AG10803 (cell line): ENCODE results near the gene CD96.
A peak's percentile ranks its signal among the peaks of the same experiment; 100 is the strongest.

Experiments
- DNase-seq: peaks from one replicate; pipeline ENCODE4 v3.0.0; 2010; ENCODE audit warnings: low read depth
- H3K4me3 ChIP-seq: 2 replicates; pipeline ENCODE4 v1.5.1; 2011; ENCODE audit warnings: mild to moderate bottlenecking, low read length, control low read depth
- TF ChIP-seq, protein P1 (sequence below): conservative IDR thresholded peaks from 2 replicates; pipeline ENCODE4 v1.5.1; 2011; ENCODE audit warnings: mild to moderate bottlenecking, low read length, control low read depth, inconsistent platforms

CD96 gene

GRCh38 chr3:111635403-111635802 is 93.4 kb downstream of the CD96 start:
- no peak overlapping the region for H3K4me3 ChIP-seq
- no peak for DNase-seq
- TF ChIP-seq, protein P1, sequence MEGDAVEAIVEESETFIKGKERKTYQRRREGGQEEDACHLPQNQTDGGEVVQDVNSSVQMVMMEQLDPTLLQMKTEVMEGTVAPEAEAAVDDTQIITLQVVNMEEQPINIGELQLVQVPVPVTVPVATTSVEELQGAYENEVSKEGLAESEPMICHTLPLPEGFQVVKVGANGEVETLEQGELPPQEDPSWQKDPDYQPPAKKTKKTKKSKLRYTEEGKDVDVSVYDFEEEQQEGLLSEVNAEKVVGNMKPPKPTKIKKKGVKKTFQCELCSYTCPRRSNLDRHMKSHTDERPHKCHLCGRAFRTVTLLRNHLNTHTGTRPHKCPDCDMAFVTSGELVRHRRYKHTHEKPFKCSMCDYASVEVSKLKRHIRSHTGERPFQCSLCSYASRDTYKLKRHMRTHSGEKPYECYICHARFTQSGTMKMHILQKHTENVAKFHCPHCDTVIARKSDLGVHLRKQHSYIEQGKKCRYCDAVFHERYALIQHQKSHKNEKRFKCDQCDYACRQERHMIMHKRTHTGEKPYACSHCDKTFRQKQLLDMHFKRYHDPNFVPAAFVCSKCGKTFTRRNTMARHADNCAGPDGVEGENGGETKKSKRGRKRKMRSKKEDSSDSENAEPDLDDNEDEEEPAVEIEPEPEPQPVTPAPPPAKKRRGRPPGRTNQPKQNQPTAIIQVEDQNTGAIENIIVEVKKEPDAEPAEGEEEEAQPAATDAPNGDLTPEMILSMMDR, result no peak

- TF ChIP-seq, protein P1, result no peak
- DNase-seq, result peak; percentile 21
- H3K4me3 ChIP-seq, result no peak overlapping the region
Observed at GRCh38 chr3:111636366-111636885, 94.4 kb downstream of the CD96 start.

DNA sequence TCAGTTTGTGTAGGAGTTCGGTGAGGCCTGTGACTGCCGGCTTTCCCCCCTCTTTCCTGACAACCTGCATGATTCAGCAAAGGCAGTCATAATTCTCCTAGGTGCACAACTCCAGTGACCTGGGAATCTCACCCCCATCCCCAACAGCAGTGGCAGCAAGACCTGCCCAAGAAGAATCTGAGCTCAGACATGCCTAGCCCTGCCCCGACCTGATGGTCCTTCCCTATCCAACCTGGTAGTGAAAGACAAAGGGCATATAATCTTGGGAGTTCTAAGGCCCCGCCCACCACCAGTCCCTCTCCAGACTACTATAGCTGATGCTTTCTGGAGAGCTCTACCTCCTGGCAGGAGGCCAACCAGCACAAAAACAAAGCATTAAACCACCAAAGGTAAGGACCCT is 97.3 kb downstream of the CD96 start:
- no peak overlapping the region for H3K4me3 ChIP-seq
- TF ChIP-seq, protein P1, result no peak
- DNase-seq, result no peak

- TF ChIP-seq, protein P1, result no peak
Observed at GRCh38 chr3:111648991-111649579, 107.1 kb downstream of the CD96 start.

DNA sequence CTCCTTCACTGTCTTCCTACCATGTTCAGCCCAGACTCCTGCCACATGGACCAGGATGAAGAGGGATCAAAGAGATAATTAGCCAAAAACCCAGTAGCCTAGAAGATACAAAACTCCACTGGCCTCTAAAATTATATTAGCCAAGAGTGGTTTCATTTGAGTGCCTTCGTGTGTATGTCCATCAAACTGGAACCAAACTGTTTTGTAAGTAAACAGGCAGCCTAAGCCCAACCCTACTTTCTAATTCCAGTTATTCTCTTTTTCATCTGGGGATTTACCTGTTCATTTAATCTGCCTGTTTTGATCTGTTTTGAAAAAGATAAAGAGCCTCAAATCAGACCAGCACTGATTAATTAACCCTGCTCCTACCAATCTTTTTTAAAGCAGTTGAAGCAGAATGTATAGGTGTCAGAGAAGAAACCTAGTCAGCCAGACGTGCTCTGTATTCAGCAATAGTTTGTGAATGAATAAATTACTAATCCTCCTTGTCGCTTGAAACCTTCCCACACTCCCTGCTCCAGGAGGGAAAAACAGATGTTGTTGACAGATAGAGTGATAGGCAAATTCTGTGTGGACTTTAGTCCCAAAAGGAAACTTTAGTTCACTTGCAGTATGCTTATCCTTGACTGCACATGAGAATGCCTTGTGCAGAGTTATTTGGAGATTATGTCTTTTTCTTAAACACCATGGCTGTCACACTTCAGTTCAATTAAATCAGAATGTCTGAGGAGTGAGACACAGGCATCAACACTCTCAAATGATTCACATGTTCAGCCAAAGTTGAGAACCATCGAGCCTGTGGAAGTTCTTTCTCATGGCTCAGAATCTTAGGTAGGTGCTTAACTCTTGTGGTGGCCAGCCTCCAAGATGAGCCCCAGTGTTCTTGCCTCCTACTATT is 108.6 kb downstream of the CD96 start:
- H3K4me3 ChIP-seq, result no peak overlapping the region
- DNase-seq, result no peak
- TF ChIP-seq, protein P1, result no peak

More at GRCh38 chr3:111648991-111649579, 107.1 kb downstream of the CD96 start:
- DNase-seq, result no peak
- no peak overlapping the region for H3K4me3 ChIP-seq

DNA sequence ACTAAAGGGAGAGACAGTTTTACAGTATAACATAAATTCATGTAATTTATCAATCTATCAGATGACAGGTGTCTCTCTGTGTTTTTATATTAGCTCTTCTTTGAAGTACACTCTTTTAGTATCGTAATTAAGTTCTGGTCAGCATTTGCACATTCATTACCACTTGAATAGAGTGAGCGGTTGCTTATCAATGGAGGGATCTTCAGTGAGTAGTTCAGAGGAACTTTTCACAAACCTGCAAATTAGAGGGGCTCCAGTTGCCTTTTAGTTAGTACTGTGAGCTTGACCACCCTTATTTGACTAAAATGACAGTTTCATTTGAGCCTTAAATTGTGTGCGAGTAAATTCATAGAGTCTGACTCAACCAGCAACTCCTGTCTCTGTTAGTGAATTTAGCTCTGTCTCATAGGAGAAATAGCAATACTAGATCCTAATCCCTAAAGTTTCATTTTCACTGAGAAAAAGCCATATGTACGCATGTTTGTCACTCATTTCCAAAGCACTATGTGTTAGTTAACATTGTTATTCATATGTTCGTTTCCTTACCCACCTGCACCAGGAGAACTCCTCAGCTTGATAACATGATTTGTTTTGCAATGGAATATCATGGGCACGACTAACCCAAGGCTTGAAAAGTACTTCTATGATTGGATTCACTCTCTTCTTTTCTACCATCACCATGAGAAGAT is 110.6 kb downstream of the CD96 start:
- H3K4me3 ChIP-seq, result no peak overlapping the region
- TF ChIP-seq, protein P1, result no peak
- DNase-seq, result no peak
